B cell (primary cell): ENCODE measurements around the gene TGFB1. TPM values are rescaled to one million over a fixed set of nuclear protein-coding genes. Genes with fewer than 3 reads are reported as not detected.

Experiments
- ATAC-seq: fragments of 200-7000 bp; cut with Tn5 transposase; one replicate; pipeline ENCODE4 v1.10.0; 2021; ENCODE audit warnings: low read depth, mild to moderate bottlenecking, moderate number of reproducible peaks, moderate library complexity
- CTCF ChIA-PET: fragments of 350-600 bp; sonication (Branson Sonifier 250); formaldehyde crosslinking; loops from one replicate; lab custom pipeline; 2021; ENCODE audit warnings: antibody characterized with exemption, inconsistent platforms; lab: Charles Lee
- POLR2A ChIA-PET: fragments of 350-600 bp; sonication (Branson Sonifier 250); formaldehyde crosslinking; loops from one replicate; lab custom pipeline; 2021; ENCODE audit warnings: antibody characterized with exemption; lab: Charles Lee
- DNase-seq: peaks from one replicate; pipeline ENCODE4 v3.0.0; 2013
- H2AFZ ChIP-seq: 2 replicates; pipeline ENCODE4 v1.6.1; 2012; ENCODE audit warnings: mild to moderate bottlenecking, low read depth, low read length; ENCODE audit not compliant: insufficient read depth, poor library complexity, severe bottlenecking
- H3K27ac ChIP-seq, 2 donors: 1 replicate in 1 of 2; 2 replicates in 1 of 2; pipeline ENCODE4 v1.5.1; 2012 to 2013; ENCODE audit warnings: low read length in 2 of 2, mild to moderate bottlenecking in 2 of 2, moderate library complexity in 1 of 2
- H3K27me3 ChIP-seq, 4 experiments: fragments of 200-600 bp in 1 of 4; sonication (generic) in 1 of 4; replicated peaks in 1 of 4; 1 replicate in 2 of 4; 2 replicates in 2 of 4; pipeline versions ENCODE4 v1.6.1 to v1.7.0; 2013 to 2016; ENCODE audit warnings: low read length in 3 of 4, mild to moderate bottlenecking in 2 of 4, mixed read lengths in 1 of 4, moderate library complexity in 1 of 4; ENCODE audit not compliant: insufficient read depth in 4 of 4, control insufficient read depth in 3 of 4; ENCODE audit errors: control extremely low read depth in 1 of 4
- H3K36me3 ChIP-seq, 2 experiments: replicated peaks in 1 of 2; 1 replicate in 1 of 2; 2 replicates in 1 of 2; pipeline versions ENCODE4 v1.6.1 to v1.7.1; 2013; ENCODE audit warnings: low read length in 1 of 2; ENCODE audit not compliant: insufficient read depth in 2 of 2, control insufficient read depth in 1 of 2; ENCODE audit errors: control extremely low read depth in 1 of 2, extremely low read depth in 1 of 2
- H3K4me1 ChIP-seq, 2 donors: fragments of 200-600 bp in 1 of 2; sonication (generic) in 1 of 2; 1 replicate in 1 of 2; 2 replicates in 1 of 2; pipeline versions ENCODE4 v1.5.1 to v1.6.1; 2013 to 2017; ENCODE audit warnings: low read length in 2 of 2; ENCODE audit not compliant: control insufficient read depth in 2 of 2, insufficient read depth in 2 of 2
- H3K4me2 ChIP-seq: replicated peaks from 2 replicates; pipeline ENCODE3; 2012; ENCODE audit warnings: mild to moderate bottlenecking, low read depth, low read length; ENCODE audit not compliant: poor library complexity, severe bottlenecking
- H3K4me3 ChIP-seq, 5 experiments: fragments of 200-600 bp in 1 of 5; sonication (generic) in 1 of 5; 1 replicate in 3 of 5; 2 replicates in 2 of 5; pipeline versions ENCODE4 v1.5.1 to v1.7.0; 2011 to 2016; ENCODE audit warnings: low read length in 4 of 5, mild to moderate bottlenecking in 4 of 5, low read depth in 2 of 5, control low read depth in 1 of 5, moderate library complexity in 1 of 5; ENCODE audit not compliant: insufficient read depth in 1 of 5; ENCODE audit errors: control extremely low read depth in 1 of 5, extremely low read depth in 1 of 5
- H3K79me2 ChIP-seq: fragments of 200-600 bp; sonication (generic); one replicate; pipeline ENCODE4 v1.6.0; 2016; ENCODE audit warnings: low read length; ENCODE audit not compliant: control insufficient read depth, insufficient read depth
- H3K9ac ChIP-seq: fragments of 200-600 bp; sonication (generic); 2 replicates; pipeline ENCODE4 v1.6.1; 2017; ENCODE audit warnings: mild to moderate bottlenecking, low read length, moderate library complexity
- H3K9me3 ChIP-seq, 3 donors: one replicate each; pipeline versions ENCODE4 v1.6.1 to v1.7.1; 2013; ENCODE audit warnings: low read length in 2 of 3; ENCODE audit not compliant: control insufficient read depth in 2 of 3, insufficient read depth in 1 of 3; ENCODE audit errors: control extremely low read depth in 1 of 3
- H4K20me1 ChIP-seq: 2 replicates; pipeline ENCODE4 v1.6.0; 2012; ENCODE audit warnings: mild to moderate bottlenecking, low read length; ENCODE audit not compliant: insufficient read depth, control insufficient read depth, poor library complexity, severe bottlenecking
- H3K27ac Mint-ChIP-seq: one replicate; pipeline ENCODE4 v1.8.0; 2021; ENCODE audit warnings: mixed read lengths
- H3K27me3 Mint-ChIP-seq: one replicate; pipeline ENCODE4 v1.8.0; 2021; ENCODE audit warnings: mixed read lengths
- H3K4me1 Mint-ChIP-seq: one replicate; pipeline ENCODE4 v1.8.0; 2021; ENCODE audit warnings: mixed read lengths
- H3K4me3 Mint-ChIP-seq: one replicate; pipeline ENCODE4 v1.8.0; 2021; ENCODE audit warnings: mixed read lengths
- H3K9me3 Mint-ChIP-seq: one replicate; pipeline ENCODE4 v1.8.0; 2022; ENCODE audit warnings: mixed read lengths; ENCODE audit not compliant: insufficient read depth
- EZH2 ChIP-seq: IDR thresholded peaks from 2 replicates; pipeline ENCODE4 v1.6.1; 2012; ENCODE audit warnings: borderline replicate concordance, low read depth, mild to moderate bottlenecking, moderate library complexity, low read length; ENCODE audit not compliant: insufficient read depth, poor library complexity, severe bottlenecking
- WGBS: methylation state at CpG from one replicate; pipeline ENCODE4 v1.1.5; 2013; ENCODE audit warnings: missing lambda C conversion rate; ENCODE audit not compliant: insufficient coverage; 5-methylcytosine and 5-hydroxymethylcytosine counted together
- intact Hi-C: fragments of 100-400 bp; cut with micrococcal nuclease; formaldehyde crosslinking; loops from one replicate; pipeline ENCODE4 v1.10.0; 2022
- polyA plus RNA-seq: library from polyadenylated mRNA; depleted of rRNA; stranded (reverse); fragments of >200 nt; gene quantifications from 2 replicates; pipeline ENCODE4 v1.2.3, GENCODE V29; 2012
- total RNA-seq, 2 donors: library from RNA; stranded (reverse); fragments of 120-200 nt in 1 of 2; gene quantifications; 1 replicate in 1 of 2; 2 replicates in 1 of 2; pipeline versions ENCODE4 v1.2.3 to v1.2.4, GENCODE V29; 2013 to 2022
- TF ChIP-seq, protein P1 (sequence below): fragments of 200-600 bp; IDR thresholded peaks from one replicate; pipeline ENCODE4 v1.8.0; 2022; ENCODE audit warnings: antibody characterized with exemption, mild to moderate bottlenecking

The TGFB1 gene
- total and polyA plus RNA-seq, 2 donors (not counting 1 experiment from before 2014, with no cell fraction given), result 109 to 120 TPM

DNA sequence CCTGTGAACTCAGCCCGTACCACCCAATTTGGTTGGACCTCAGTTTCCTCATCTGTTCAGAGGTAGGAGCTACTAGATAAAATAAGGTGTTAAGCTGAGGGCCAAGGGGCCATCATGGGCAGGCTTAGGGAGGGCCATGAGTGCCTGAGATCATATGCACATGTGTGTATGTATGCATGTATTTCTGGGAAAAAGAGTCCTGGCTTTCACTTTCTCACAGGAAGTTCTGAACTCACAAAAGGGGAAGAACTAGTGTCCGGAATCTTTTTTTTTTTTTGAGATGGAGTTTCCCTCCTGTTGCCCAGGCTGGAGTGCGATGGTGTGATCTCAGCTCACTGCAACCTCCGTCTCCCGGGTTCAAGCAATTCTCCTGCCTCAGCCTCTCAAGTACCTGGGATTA, 18.9 kb downstream of the TGFB1 start:
- H3K79me2 ChIP-seq, result peaks cover 55% of the 10 kb centered on the region
- H3K4me2 ChIP-seq, result peak overlapping the region; percentile 63
- WGBS, result 27% methylated on average over 1 of the region's 5 CpGs
- H3K36me3 ChIP-seq, result peaks cover 6 to 62% of the 10 kb centered on the region in 2 experiments
- intact Hi-C loops, result no loop called here
- Mint-ChIP-seq H3K27ac (peak overlapping the region; percentile 59), H3K27me3 (no peaks in the 10 kb centered on the region), H3K4me3 (peak overlapping the region; percentile 27), H3K9me3 (no peaks in the 10 kb centered on the region), H3K4me1 (peaks cover 39% of the 10 kb centered on the region)
- H3K9ac ChIP-seq, result peak overlapping the region; percentile 32
- ATAC-seq (peak; percentile 51), DNase-seq (peak; percentile 74)
- peaks cover 23 to 35% of the 10 kb centered on the region in 2 donors for H3K4me1 ChIP-seq
- ChIA-PET POLR2A (interaction anchor here (0.5 to 1.4 kb wide), 4 partner anchors 14 to 1528 kb away, joined by 5 to 8 read pairs (median 6); no protein-coding TSS in a partner anchor), CTCF (interaction anchor here (1.2 to 2.9 kb wide), 3 partner anchors 17 to 27 kb away, joined by 4 to 9 read pairs (median 8); no protein-coding TSS in a partner anchor)
- H3K27ac ChIP-seq, result peak overlapping the region; percentile 47 to 83
- H3K9me3 ChIP-seq, result no peaks in the 10 kb centered on the region
- no peak overlapping the region for H3K4me3 ChIP-seq
- H3K27me3 ChIP-seq, result no peaks in the 10 kb centered on the region
- H4K20me1 ChIP-seq, result peaks cover 62% of the 10 kb centered on the region
- no peak for TF ChIP-seq EZH2
- TF ChIP-seq, protein P1, sequence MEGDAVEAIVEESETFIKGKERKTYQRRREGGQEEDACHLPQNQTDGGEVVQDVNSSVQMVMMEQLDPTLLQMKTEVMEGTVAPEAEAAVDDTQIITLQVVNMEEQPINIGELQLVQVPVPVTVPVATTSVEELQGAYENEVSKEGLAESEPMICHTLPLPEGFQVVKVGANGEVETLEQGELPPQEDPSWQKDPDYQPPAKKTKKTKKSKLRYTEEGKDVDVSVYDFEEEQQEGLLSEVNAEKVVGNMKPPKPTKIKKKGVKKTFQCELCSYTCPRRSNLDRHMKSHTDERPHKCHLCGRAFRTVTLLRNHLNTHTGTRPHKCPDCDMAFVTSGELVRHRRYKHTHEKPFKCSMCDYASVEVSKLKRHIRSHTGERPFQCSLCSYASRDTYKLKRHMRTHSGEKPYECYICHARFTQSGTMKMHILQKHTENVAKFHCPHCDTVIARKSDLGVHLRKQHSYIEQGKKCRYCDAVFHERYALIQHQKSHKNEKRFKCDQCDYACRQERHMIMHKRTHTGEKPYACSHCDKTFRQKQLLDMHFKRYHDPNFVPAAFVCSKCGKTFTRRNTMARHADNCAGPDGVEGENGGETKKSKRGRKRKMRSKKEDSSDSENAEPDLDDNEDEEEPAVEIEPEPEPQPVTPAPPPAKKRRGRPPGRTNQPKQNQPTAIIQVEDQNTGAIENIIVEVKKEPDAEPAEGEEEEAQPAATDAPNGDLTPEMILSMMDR, result no peak
- H2AFZ ChIP-seq, result no peak overlapping the region

GRCh38 chr19:41332468-41332867, 21.3 kb downstream of the TGFB1 start:
- peaks cover 3 to 58% of the 10 kb centered on the region in 2 experiments for H3K36me3 ChIP-seq
- peaks cover 48% of the 10 kb centered on the region for H4K20me1 ChIP-seq
- no peak overlapping the region for H3K4me3 Mint-ChIP-seq
- H3K4me1 ChIP-seq, result peaks cover 41 to 58% of the 10 kb centered on the region in 2 donors
- CTCF ChIA-PET, result interaction anchor here (1.5 kb wide), 1 partner anchor 17 kb away, joined by 4 read pairs; no protein-coding TSS in a partner anchor
- H3K27me3 ChIP-seq, result no peaks in the 10 kb centered on the region
- H3K79me2 ChIP-seq, result peaks cover 37% of the 10 kb centered on the region
- no peak overlapping the region for H3K9ac ChIP-seq
- no peak overlapping the region for H3K4me3 ChIP-seq
- POLR2A ChIA-PET, result no interaction called here
- no peak for ATAC-seq
- WGBS, result 93% methylated on average over 2 of the region's 5 CpGs
- intact Hi-C loops, result no loop called here
- H3K27ac Mint-ChIP-seq, result peak overlapping the region; percentile 1
- no peak overlapping the region for H3K4me2 ChIP-seq
- no peak for DNase-seq
- no peaks in the 10 kb centered on the region for H3K27me3 Mint-ChIP-seq
- H2AFZ ChIP-seq, result no peak overlapping the region
- H3K27ac ChIP-seq, result peak overlapping the region in 1 of 2 donors; percentile 0
- H3K9me3 Mint-ChIP-seq, result no peaks in the 10 kb centered on the region
- TF ChIP-seq, protein P1, result no peak
- no peak for TF ChIP-seq EZH2
- peaks cover 53% of the 10 kb centered on the region for H3K4me1 Mint-ChIP-seq
- H3K9me3 ChIP-seq, result no peaks in the 10 kb centered on the region
